K562 (cell line): ENCODE data around the gene PARD3. TPM values are rescaled to one million over a fixed set of nuclear protein-coding genes. Genes with fewer than 3 reads are reported as not detected.

Experiments
- ATAC-seq: fragments of 200-7000 bp; cut with Tn5 transposase; 3 replicates; pipeline ENCODE4 v1.9.1; 2020; ENCODE audit warnings: moderate library complexity
- BruUV-seq: library from RNA; stranded (reverse); fragments of 400-500 nt; replicated peaks from 2 replicates; lab custom pipeline; 2021; lab: Mats Ljungman, UMichigan
- CTCF ChIA-PET: fragments of 300-600 bp; formaldehyde crosslinking; extraction: SDS; loops from one replicate; lab custom pipeline; 2021; ENCODE audit warnings: low intra/inter-chr PET ratio; lab: Yijun Ruan, JAX
- POLR2A ChIA-PET: fragments of 300-600, 350-650 bp; sonication (Branson Sonifier 250); formaldehyde crosslinking; extraction: SDS; loops from one replicate; lab custom pipeline; 2021; ENCODE audit warnings: antibody characterized with exemption, inconsistent platforms; lab: Yijun Ruan, JAX
- DNase-seq, 4 experiments: peaks; one replicate each; pipeline versions ENCODE4 v3.0.0 to v3.0.0-alpha.2; 2011 to 2018; ENCODE audit warnings: low spot score in 3 of 4, mixed read lengths in 3 of 4; ENCODE audit errors: extremely low read depth in 1 of 4
- FAIRE-seq: peaks from 2 replicates; lab custom pipeline; 2011; peaks lifted over from hg19 to GRCh38; lab: Jason Lieb, UNC
- H2AFZ ChIP-seq: 2 replicates; pipeline ENCODE4 v1.6.0; 2011; ENCODE audit warnings: low read depth, low read length, control low read depth, inconsistent platforms
- H3K27ac ChIP-seq: fragments of 200-600 bp; 3 replicates; pipeline ENCODE4 v1.8.0; 2011; ENCODE audit warnings: low read depth, mild to moderate bottlenecking, control low read depth, inconsistent platforms, low read length, moderate library complexity, mixed read lengths; ENCODE audit errors: extremely low read depth
- H3K27me3 ChIP-seq, 2 experiments: fragments of 300-600 bp in 1 of 2; 2 replicates in 1 of 2; 3 replicates in 1 of 2; pipeline versions ENCODE4 v1.6.0 to v1.8.0; 2011; ENCODE audit warnings: inconsistent platforms in 2 of 2, low read length in 2 of 2, mild to moderate bottlenecking in 1 of 2, mixed read lengths in 1 of 2, moderate library complexity in 1 of 2; ENCODE audit not compliant: control insufficient read depth in 2 of 2, insufficient read depth in 2 of 2
- H3K36me3 ChIP-seq: fragments of 300-600 bp; 3 replicates; pipeline ENCODE4 v1.8.0; 2011; ENCODE audit warnings: mild to moderate bottlenecking, low read length, inconsistent platforms; ENCODE audit not compliant: control insufficient read depth, insufficient read depth
- H3K4me1 ChIP-seq, 2 experiments: fragments of 200-600 bp in 1 of 2; replicated peaks in 1 of 2; 2 replicates in 1 of 2; 3 replicates in 1 of 2; pipeline versions ENCODE4 v1.5.1 to v1.8.0; 2011; ENCODE audit warnings: inconsistent platforms in 2 of 2, low read length in 2 of 2, mild to moderate bottlenecking in 1 of 2, mixed read lengths in 1 of 2, moderate library complexity in 1 of 2; ENCODE audit not compliant: control insufficient read depth in 2 of 2, insufficient read depth in 2 of 2
- H3K4me2 ChIP-seq: 2 replicates; pipeline ENCODE4 v1.6.1; 2011; ENCODE audit warnings: low read length, control low read depth, inconsistent platforms, mixed read lengths; ENCODE audit not compliant: insufficient read depth
- H3K4me3 ChIP-seq: fragments of 200-600 bp; sonication (generic), shearing (Covaris generic); 2 replicates; pipeline ENCODE4 v1.5.1; 2016; ENCODE audit warnings: control low read depth, inconsistent platforms
- H3K79me2 ChIP-seq: fragments of 200-600 bp; 3 replicates; pipeline ENCODE4 v1.8.0; 2011; ENCODE audit warnings: low read length, inconsistent platforms; ENCODE audit not compliant: control insufficient read depth, insufficient read depth
- H3K9ac ChIP-seq, 2 experiments: 2 replicates each; pipeline versions ENCODE4 v1.6.0 to v1.6.1; 2011; ENCODE audit warnings: low read depth in 2 of 2, low read length in 2 of 2, control low read depth in 1 of 2, inconsistent platforms in 1 of 2, mild to moderate bottlenecking in 1 of 2, mixed read lengths in 1 of 2; ENCODE audit not compliant: insufficient read depth in 1 of 2
- H3K9me1 ChIP-seq: one replicate; pipeline ENCODE4 v1.6.0; 2011; ENCODE audit warnings: inconsistent platforms, mild to moderate bottlenecking, low read length, moderate library complexity; ENCODE audit not compliant: control insufficient read depth, insufficient read depth
- H3K9me3 ChIP-seq: replicated peaks from 2 replicates; pipeline ENCODE4 v1.5.1; 2011; ENCODE audit warnings: low read depth, low read length, inconsistent platforms; ENCODE audit not compliant: control insufficient read depth, insufficient read depth
- H4K20me1 ChIP-seq: replicated peaks from 2 replicates; pipeline ENCODE4 v1.6.1; 2011; ENCODE audit warnings: low read length, inconsistent platforms, mixed read lengths; ENCODE audit not compliant: control insufficient read depth, insufficient read depth
- KAT7 ChIP-seq: sonication (generic); formaldehyde crosslinking; IDR thresholded peaks from 2 replicates; pipeline ENCODE4 v1.8.0; 2022; ENCODE audit warnings: missing genetic modification reagents, mild to moderate bottlenecking, borderline replicate concordance
- NONO ChIP-seq, 2 experiments: fragments of 200-400 bp in 1 of 2; fragments of 450-650 bp in 1 of 2; formaldehyde crosslinking in 1 of 2; IDR thresholded peaks; 2 replicates each; pipeline ENCODE4 v1.6.1; 2017; ENCODE audit warnings: low read depth in 2 of 2, mild to moderate bottlenecking in 2 of 2, moderate library complexity in 2 of 2, low read length in 1 of 2
- PHB ChIP-seq: fragments of 250-450 bp; sonication (Bioruptor Pico); IDR thresholded peaks from 2 replicates; pipeline ENCODE4 v1.5.0; 2021
- RBM17 ChIP-seq: fragments of 200-400 bp; formaldehyde crosslinking; IDR thresholded peaks from 2 replicates; pipeline ENCODE4 v1.6.1; 2017; ENCODE audit warnings: low read depth, mild to moderate bottlenecking, low read length, borderline replicate concordance
- TRIM24 ChIP-seq, 2 experiments: fragments of 450-650 bp; IDR thresholded peaks; 2 replicates each; pipeline ENCODE4 v1.6.1; 2016
- ZNF253 ChIP-seq: fragments of 250-450 bp; sonication (Bioruptor Pico); conservative IDR thresholded peaks from 2 replicates; pipeline ENCODE4 v1.6.1; 2021; ENCODE audit warnings: mild to moderate bottlenecking
- ZNF431 ChIP-seq: sonication (generic); formaldehyde crosslinking; IDR thresholded peaks from 2 replicates; pipeline ENCODE4 v1.8.0; 2022; ENCODE audit warnings: mild to moderate bottlenecking, missing genetic modification reagents
- ZNF436 ChIP-seq: fragments of 250-450, 450-650 bp; sonication (Bioruptor Pico); formaldehyde crosslinking; IDR thresholded peaks from 2 replicates; pipeline ENCODE4 v1.7.0; 2020; ENCODE audit warnings: mild to moderate bottlenecking
- WGBS: fragments of 100-300 bp; shearing (Covaris generic); methylation state at CpG from one replicate; pipeline ENCODE4 v1.1.6; 2016; ENCODE audit warnings: low coverage, mixed read lengths; ENCODE audit not compliant: insufficient coverage; ENCODE audit errors: missing lambda C conversion rate; 5-methylcytosine and 5-hydroxymethylcytosine counted together
- in situ Hi-C: fragments of 300-500 bp; cut with MboI; formaldehyde crosslinking; loops from 4 replicates; pipeline ENCODE4 v1.15.0; 2018; ENCODE audit warnings: inconsistent platforms, mixed read lengths
- intact Hi-C: fragments of 100-400 bp; cut with micrococcal nuclease; formaldehyde crosslinking; loops from 2 replicates; pipeline ENCODE4 v1.14.2; 2022
- polyA plus RNA-seq, 8 experiments: library from polyadenylated mRNA; depleted of rRNA in 4 of 8; stranded (reverse) in 5 of 8; unstranded in 3 of 8; fragments of >200 nt; fragmentation: Nextera tagmentation in 2 of 8; fragmentation: Illumina TruSeq in 1 of 8; extraction: Ambion mirVana in 2 of 8; extraction: Trizol in 1 of 8; gene quantifications; 2 replicates each; pipeline versions ENCODE4 v1.2.1 to v1.2.3, GENCODE V29; 2011 to 2014; ENCODE audit warnings: inconsistent platforms in 1 of 8, missing spikeins in 1 of 8
- total RNA-seq, 7 experiments: library from RNA; depleted of rRNA in 6 of 7; stranded (reverse); fragments of >200 nt in 6 of 7; fragmentation: Illumina TruSeq in 2 of 7; extraction: Trizol in 2 of 7; gene quantifications; 2 replicates each; pipeline versions ENCODE4 v1.2.1 to v1.2.3, GENCODE V29; 2011 to 2021; ENCODE audit warnings: low replicate concordance in 1 of 7
- TF ChIP-seq, protein P1 (sequence below): fragments of 450-650 bp; IDR thresholded peaks from 2 replicates; pipeline ENCODE4 v1.7.0; 2016; ENCODE audit warnings: borderline replicate concordance
- TF ChIP-seq, protein P2 (sequence below): fragments of 450-650 bp; IDR thresholded peaks from 2 replicates; pipeline ENCODE4 v1.6.1; 2017; ENCODE audit warnings: antibody characterized with exemption, mild to moderate bottlenecking
- TF ChIP-seq, protein P3 (sequence below), 2 experiments: IDR thresholded peaks; 2 replicates each; pipeline ENCODE4 v1.6.1; 2012; ENCODE audit warnings: improper control_type of control experiment in 2 of 2, low read depth in 2 of 2, low read length in 2 of 2, borderline replicate concordance in 1 of 2
- TF ChIP-seq, protein P4 (sequence below): fragments of 450-650 bp; formaldehyde crosslinking; IDR thresholded peaks from 2 replicates; pipeline ENCODE4 v1.4.0; 2022; ENCODE audit warnings: missing genetic modification characterization

PARD3 gene
- total and polyA plus RNA-seq, 9 of the 15 experiments (the other 6 are each of a cell fraction or from before 2014, with no cell fraction given): 2.7 to 11.7 (median 7.7) TPM

DNA sequence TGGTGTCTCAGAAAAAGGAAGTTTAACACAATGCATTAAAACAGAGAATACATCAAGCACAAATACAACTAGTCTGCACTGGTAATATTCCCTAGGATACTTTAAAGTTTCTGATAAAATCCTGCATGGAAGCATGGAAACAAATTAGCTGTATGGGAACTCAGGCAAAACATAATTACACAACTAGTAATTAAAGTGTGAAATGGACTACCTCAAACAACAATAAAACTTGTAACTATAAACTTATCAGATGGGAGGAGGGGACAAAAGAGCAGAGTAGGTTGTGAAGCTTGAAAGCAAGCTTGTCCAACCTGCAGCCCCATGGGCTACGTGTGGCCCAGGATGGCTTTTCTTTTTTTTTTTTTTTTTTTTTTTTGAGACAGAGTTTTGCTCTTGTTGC lies 98.9 kb downstream of the PARD3 start:
- ATAC-seq: no peak
- Histone ChIP-seq H2AFZ (no peak overlapping the region), H4K20me1 (peaks cover 8% of the 10 kb centered on the region), H3K9me1 (peaks cover under 1% of the 10 kb centered on the region), H3K9me3 (no peaks in the 10 kb centered on the region), H3K36me3 (no peaks in the 10 kb centered on the region), H3K27ac (no peak overlapping the region), H3K4me3 (no peak overlapping the region), H3K79me2 (no peaks in the 10 kb centered on the region), H3K9ac (no peak overlapping the region), H3K27me3 (no peaks in the 10 kb centered on the region), H3K4me1 (peaks cover 0 to 5% of the 10 kb centered on the region in 2 experiments; a peak in 3 of 5 replicates), H3K4me2 (no peak overlapping the region)
- ChIA-PET CTCF (no interaction called here), POLR2A (interaction anchor here (0.6 to 1.0 kb wide), 2 partner anchors 9 to 597 kb away, joined by 3 to 4 read pairs; no protein-coding TSS in a partner anchor)
- no TSS peak for BruUV-seq
- in situ Hi-C loops (no loop called here), intact Hi-C loops (no loop called here)
- no peak for FAIRE-seq
- DNase-seq: no peak
- TF ChIP-seq ZNF253 (no peak), ZNF431 (CRISPR knock-in tag) (no peak), ZNF436 (no peak), NONO (IDR thresholded peaks at IDR 0.05; ENCODE audit: low read depth in 2 of 2, low read length in 1 of 2) (no peak), TRIM24 (IDR thresholded peaks at IDR 0.05) (no peak), KAT7 (CRISPR knock-in tag) (no peak), PHB (no peak), RBM17 (no peak)
- TF ChIP-seq, protein P1, sequence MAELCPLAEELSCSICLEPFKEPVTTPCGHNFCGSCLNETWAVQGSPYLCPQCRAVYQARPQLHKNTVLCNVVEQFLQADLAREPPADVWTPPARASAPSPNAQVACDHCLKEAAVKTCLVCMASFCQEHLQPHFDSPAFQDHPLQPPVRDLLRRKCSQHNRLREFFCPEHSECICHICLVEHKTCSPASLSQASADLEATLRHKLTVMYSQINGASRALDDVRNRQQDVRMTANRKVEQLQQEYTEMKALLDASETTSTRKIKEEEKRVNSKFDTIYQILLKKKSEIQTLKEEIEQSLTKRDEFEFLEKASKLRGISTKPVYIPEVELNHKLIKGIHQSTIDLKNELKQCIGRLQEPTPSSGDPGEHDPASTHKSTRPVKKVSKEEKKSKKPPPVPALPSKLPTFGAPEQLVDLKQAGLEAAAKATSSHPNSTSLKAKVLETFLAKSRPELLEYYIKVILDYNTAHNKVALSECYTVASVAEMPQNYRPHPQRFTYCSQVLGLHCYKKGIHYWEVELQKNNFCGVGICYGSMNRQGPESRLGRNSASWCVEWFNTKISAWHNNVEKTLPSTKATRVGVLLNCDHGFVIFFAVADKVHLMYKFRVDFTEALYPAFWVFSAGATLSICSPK: no peak
- TF ChIP-seq, protein P2, sequence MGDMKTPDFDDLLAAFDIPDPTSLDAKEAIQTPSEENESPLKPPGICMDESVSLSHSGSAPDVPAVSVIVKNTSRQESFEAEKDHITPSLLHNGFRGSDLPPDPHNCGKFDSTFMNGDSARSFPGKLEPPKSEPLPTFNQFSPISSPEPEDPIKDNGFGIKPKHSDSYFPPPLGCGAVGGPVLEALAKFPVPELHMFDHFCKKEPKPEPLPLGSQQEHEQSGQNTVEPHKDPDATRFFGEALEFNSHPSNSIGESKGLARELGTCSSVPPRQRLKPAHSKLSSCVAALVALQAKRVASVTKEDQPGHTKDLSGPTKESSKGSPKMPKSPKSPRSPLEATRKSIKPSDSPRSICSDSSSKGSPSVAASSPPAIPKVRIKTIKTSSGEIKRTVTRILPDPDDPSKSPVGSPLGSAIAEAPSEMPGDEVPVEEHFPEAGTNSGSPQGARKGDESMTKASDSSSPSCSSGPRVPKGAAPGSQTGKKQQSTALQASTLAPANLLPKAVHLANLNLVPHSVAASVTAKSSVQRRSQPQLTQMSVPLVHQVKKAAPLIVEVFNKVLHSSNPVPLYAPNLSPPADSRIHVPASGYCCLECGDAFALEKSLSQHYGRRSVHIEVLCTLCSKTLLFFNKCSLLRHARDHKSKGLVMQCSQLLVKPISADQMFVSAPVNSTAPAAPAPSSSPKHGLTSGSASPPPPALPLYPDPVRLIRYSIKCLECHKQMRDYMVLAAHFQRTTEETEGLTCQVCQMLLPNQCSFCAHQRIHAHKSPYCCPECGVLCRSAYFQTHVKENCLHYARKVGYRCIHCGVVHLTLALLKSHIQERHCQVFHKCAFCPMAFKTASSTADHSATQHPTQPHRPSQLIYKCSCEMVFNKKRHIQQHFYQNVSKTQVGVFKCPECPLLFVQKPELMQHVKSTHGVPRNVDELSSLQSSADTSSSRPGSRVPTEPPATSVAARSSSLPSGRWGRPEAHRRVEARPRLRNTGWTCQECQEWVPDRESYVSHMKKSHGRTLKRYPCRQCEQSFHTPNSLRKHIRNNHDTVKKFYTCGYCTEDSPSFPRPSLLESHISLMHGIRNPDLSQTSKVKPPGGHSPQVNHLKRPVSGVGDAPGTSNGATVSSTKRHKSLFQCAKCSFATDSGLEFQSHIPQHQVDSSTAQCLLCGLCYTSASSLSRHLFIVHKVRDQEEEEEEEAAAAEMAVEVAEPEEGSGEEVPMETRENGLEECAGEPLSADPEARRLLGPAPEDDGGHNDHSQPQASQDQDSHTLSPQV: no peak
- TF ChIP-seq, protein P3, sequence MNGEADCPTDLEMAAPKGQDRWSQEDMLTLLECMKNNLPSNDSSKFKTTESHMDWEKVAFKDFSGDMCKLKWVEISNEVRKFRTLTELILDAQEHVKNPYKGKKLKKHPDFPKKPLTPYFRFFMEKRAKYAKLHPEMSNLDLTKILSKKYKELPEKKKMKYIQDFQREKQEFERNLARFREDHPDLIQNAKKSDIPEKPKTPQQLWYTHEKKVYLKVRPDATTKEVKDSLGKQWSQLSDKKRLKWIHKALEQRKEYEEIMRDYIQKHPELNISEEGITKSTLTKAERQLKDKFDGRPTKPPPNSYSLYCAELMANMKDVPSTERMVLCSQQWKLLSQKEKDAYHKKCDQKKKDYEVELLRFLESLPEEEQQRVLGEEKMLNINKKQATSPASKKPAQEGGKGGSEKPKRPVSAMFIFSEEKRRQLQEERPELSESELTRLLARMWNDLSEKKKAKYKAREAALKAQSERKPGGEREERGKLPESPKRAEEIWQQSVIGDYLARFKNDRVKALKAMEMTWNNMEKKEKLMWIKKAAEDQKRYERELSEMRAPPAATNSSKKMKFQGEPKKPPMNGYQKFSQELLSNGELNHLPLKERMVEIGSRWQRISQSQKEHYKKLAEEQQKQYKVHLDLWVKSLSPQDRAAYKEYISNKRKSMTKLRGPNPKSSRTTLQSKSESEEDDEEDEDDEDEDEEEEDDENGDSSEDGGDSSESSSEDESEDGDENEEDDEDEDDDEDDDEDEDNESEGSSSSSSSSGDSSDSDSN (IDR thresholded peaks at IDR 0.05; ENCODE audit: borderline replicate concordance in 1 of 2, low read depth in 2 of 2, low read length in 2 of 2): no peak
- TF ChIP-seq, protein P4, sequence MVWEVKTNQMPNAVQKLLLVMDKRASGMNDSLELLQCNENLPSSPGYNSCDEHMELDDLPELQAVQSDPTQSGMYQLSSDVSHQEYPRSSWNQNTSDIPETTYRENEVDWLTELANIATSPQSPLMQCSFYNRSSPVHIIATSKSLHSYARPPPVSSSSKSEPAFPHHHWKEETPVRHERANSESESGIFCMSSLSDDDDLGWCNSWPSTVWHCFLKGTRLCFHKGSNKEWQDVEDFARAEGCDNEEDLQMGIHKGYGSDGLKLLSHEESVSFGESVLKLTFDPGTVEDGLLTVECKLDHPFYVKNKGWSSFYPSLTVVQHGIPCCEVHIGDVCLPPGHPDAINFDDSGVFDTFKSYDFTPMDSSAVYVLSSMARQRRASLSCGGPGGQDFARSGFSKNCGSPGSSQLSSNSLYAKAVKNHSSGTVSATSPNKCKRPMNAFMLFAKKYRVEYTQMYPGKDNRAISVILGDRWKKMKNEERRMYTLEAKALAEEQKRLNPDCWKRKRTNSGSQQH (CRISPR knock-in tag): no peak
- 17% methylated on average over 1 of the region's 1 CpG for WGBS
